ENCODE data around the gene SFT2D1.
"Not testable (repeated sequence)": the region's sequence is repeated elsewhere in the genome, so short reads cannot be mapped to it uniquely, and the experiment has no call there.

SFT2D1 gene

DNA sequence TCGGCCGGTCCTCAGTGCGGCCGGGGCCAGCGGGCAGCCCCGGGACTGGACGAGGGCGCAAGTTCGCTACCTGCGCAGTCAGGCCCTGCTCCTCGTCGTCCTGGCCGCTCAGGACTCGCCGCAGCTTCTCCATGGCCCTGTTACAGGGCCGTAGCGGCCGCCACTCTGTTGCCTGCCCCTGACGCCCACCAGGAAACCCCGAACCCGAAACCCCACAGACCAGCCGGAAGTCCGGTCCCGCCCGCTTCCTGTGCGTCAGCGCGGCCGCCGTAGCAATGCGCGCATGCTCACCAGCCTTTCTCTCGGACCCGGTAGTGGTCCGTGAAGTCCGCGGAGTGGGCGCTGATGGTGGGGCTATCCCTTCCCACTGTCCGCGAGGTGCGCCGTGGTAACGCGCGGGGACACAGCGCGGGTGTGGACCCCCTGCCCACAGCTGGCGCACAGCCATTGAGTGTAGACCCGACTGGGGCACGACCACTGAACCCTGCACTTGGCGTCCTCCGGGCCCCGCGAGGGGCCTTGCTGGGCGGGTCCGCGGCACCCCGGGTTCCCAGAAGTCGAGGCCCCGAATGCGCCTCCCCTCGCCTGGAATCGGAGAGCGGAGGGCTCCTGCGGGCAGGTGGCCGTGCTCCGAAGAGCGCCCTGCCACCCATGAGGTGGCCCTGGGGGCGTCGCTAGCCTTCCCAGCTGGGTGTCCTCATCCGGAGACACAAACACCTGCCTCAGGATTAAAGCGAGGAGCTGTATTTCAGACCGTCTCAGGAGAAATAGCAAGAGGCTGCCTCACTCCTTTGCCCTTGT is at the start of gene SFT2D1:
SFT2D1 (minus strand) TSS at position 197 of the 801 bp plus-strand sequence; CDS start at position 133, 64 bp downstream.
- ATAC-seq: peak; percentile 87

DNA sequence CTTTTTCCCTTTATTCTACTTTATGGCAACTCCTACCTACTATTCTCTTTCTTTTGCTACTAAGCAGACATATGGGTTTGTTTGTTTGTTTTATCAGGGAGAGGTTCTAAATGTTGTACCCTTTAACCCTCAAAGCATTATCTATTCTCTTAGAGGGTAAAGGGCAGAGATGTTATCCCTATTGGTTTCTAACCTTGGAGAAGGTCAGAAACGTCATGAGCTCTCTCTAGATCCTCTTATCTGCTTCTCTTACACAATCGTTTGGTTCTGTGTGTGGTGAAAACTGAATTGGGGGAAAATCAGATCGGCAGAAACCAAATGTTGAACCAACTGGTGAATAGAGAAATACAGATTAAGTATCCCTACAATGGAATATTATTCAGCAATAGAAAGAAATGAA is 46.8 kb upstream of the SFT2D1 start:
- DNase-seq: no peak
- ATAC-seq: no peak

More for the DNA sequence above, at the start of gene SFT2D1:
- peak; percentile 90 for DNase-seq

DNA sequence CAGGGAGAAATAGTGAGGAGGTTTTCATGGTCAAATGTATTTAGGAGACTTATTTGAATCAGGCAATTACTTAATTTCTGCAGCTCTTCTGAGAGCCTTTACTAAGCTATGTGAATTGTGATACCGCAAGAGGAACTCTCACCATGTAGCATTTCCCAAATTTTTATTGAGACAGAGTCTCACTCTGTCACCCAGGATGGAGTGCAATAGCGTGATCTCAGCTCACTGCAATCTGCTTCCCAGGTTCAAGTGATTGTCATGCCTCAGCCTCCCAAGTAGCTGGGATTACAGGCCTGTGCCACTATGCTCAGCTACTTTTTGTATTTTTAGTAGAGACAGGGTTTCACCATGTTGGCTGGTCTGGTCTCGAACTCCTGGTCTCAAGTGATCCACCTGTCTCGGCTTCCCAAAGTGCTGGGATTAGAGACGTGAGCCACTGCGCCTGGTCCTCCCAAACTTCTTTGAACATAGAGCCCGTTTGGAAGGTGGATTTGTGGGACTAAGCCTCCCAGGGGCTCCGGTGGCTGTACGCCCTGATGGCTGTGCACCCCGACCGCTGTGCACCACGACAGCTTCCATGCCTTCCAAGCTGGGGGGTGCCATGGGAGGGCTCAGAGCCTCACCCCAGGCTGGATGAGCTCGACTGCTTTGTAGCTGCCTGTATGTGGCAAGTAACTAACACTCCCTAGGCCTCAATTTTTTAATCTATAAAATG is 46.1 kb upstream of the SFT2D1 start:
- DNase-seq (no peak), ATAC-seq (no peak)

DNA sequence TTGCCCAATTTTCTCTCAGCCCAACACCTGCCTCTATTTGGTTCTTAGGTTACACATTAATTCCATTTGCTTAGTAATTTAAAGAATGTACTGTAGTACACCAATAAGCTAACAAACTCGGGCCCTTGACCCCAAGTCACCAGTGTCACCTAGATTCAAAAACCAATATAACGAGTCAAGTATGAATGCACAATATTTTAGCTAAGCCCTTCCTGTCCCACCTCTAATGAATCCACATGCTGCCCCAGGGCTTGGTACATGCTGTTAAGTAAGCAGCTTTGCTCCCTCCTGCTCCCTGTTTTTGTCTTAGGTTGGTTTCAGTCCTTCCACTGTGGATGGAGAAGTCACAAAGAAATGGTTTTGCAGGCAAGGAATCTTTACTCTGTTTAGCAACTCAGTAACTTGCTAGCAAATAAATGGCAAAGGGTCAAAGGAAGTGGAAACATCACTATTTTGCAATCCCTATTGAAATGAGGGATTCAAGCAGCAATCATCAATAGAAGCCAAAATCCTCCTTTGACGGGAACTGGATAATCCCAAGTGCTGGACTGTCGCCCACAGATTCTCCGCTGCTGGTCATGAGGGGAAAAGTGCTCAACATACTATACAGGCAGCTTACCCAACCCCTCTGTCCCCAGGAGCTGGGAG is 45.4 kb upstream of the SFT2D1 start:
- no peak for DNase-seq
- ATAC-seq: no peak

DNA sequence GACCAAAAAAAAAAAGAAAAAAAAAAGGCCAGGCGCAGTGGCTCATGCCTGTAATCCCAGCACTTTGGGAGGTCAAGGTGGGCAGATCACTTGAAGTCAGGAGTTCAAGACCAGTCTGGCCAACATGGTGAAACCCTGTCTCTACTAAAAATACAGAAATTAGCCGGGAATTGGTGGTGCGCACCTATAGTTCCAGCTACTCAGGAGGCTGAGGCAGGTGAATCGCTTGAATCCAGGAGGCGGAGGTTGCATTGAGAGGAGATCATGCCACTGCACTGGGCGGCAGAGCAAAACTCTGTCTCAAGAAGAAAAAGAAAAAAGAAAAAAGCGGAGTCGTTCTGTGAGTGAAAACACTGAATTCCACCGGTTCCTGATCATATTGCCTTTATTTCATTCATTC is 44.8 kb upstream of the SFT2D1 start:
- DNase-seq, ATAC-seq: not testable (repeated sequence)

DNA sequence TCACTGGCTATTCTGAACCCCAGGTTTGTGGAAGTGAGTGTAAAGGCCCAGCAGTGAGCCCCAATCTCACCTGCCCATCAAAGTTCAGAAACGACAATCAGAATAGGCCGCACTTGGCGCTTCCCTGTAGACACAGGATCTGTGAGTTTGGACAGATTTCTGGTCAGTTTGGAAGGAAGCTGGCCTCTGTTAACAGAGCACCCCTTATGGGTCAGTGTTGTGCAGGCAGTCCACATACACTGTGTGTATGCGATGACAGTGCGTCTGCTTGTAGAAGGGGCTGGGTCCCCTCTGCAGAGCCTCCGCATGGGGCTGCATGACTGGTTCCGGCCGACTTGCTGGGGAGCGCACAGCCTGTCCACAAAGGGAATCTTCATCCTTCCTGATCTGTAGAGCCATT is 43.8 kb upstream of the SFT2D1 start:
- ATAC-seq (no peak), DNase-seq (no peak)

DNA sequence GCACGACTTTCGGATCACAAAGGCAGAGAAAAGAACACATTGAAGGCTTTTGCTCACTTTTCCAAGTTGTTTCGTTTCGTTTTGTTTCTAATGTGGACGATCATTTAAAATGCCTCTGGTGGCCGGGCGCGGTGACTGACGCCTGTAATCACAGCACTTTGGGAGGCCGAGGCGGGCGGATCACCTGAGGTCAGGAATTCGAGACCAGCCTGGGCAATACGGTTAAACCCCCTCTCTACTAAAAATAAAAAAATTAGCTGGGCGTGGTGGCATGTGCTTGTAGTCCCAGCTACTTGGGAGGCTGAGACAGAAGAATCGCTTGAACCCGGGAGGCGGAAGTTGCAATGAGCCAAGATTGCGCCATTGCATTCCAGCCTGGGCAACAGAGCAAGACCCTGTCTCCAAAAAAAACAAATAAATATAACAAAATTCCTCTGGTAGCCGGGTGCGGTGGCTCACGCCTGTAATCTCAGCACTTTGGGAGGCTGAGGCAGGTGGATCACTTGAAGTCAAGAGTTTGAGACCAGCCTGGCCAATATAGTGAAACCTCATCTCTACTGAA is 41.5 kb upstream of the SFT2D1 start:
- peak; percentile 47 for DNase-seq
- not testable (repeated sequence) for ATAC-seq

DNA sequence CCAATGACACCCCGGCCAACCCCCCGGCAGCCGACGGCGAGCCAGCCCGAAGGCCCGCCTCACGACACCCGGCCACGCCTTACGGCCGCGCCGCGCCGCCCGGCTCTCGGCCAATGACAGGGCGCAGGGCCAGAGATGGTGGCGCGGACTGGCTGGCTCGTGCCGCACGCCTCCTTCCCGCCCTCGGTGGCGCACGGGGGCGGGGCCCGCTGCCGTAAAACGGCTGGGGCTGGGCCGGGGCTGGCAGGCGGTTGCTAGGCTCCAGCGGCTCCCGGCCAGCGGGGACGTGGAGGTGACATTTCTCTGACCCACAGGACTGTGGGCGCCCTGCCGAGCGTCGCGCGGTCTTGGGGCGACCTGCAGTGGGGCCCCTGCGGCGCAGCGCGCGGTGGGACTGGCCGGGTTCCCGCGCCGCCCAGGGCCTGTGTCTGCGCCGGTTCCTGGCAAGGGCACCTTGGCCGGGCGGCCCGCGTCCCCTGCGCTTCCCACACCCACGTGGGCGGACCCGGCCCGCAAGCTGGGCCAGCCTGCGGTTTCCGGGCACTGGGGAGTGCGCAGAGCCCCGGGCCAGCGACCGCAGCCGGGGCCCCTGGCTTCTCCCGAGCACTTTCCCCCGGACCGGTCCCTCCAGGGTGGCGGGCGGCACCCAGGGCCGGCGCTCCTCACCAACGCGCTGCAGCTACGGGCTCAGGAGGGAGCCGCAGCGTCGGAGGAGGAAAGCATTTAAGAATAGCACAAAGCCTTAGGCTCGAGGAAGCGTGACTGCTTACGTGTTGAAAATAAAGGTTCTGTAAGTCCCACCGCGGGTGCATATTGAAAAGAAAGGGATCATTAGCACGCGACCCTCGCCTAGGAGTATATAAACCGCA is 40.8 kb upstream of the SFT2D1 start, which contains the start of gene MPC1:
MPC1 (minus strand) TSS at position 8 of the 869 bp plus-strand sequence. CDS start 64 bp downstream, outside the sequence.
- peak; percentile 96 for DNase-seq
- peak; percentile 97 for ATAC-seq

DNA sequence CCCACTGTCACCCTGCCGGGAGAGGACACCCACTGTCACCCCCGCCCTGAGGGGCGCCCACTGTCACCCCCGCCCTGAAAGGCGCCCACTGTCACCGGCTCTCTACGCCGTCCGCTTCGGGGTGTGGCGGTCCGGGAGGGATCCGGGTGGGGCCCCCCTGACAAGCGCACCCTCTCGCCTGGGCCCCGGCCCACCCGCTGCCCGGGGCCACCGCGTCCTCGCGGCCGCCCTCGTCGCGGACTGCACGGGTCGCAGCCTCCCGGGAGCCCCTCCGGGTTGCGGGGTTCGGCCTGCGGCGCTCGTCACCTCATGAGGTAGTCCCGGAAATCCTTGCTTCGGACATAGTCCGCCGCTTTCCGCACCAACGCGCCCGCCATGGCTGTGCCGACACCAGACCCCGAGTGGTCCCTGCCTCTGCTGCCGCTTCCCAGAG is 40.2 kb upstream of the SFT2D1 start:
- peak; percentile 0 for ATAC-seq
- DNase-seq: no peak

DNA sequence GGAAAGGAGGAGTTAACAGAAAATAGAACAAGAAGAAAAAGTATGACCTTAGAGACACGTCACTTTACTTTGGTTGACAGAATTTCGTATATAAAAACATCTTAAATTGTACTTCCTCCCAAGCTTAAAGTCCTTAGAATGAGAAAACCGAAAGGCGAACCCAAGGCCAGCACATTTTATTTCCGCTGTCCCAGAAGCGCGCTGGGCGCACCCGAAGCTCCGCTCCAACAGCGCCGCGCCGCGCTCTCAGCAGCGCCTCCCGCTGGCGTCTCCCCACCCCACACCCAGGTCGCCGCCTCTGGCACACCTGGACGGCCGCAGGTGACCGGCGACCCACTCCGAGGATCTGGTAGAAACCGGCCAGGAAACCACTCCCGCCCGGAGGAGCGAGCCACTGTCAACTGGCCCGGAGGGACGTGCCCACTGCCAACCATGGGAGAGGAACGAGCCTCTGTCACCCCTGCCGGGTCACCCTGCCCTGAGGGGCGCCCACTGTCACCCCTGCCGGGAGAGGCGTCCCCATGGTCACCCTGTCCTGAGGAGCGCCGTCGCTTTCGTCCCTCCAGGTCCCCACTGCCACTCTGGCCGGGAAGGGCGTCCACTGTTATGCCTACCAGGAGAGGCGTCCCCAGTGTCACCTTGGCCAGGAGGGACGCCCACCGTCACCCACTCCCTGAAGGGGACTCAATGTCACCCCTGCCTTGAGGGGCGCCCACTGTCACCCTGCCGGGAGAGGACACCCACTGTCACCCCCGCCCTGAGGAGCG is 39.6 kb upstream of the SFT2D1 start:
- peak; percentile 25 for ATAC-seq

DNA sequence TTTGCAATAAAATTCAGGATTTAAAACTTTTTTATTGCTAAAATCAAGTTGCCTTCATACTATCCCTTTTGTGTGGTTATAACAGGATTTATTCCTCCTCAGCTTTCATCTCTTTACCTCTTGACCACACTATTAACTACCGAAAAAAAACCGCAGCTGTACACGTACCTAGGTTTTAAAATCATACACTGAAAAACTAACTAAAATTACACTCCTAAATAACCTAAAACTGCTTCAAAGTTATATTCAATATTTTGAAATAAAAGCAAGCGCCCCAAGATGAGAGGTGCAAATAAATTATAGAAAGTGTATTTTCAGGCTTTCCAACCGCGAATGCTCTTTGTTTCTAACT is 39.0 kb upstream of the SFT2D1 start:
- no peak for ATAC-seq
- no peak for DNase-seq

More for the DNA sequence above, 39.6 kb upstream of the SFT2D1 start:
- peak; percentile 82 for DNase-seq

DNA sequence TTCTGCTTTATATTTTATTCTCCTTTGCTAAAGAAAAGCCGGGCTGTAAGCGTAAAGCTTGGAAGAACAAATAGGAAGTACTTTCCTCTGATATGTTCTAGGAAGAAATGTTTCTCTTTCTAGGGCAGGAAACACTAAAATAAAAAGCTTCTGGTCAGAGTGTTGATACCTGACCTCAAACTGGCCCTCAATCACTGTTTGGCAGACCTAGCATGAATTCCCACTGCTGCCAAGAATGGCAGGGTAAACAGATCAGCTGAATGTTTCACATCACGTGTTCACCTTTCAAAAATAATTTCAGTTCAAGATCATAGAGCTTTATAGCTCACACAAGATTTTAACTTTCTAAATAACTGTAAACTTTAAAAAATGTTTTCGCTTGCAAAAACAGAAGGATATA is 37.5 kb upstream of the SFT2D1 start:
- no peak for ATAC-seq
- DNase-seq: no peak

DNA sequence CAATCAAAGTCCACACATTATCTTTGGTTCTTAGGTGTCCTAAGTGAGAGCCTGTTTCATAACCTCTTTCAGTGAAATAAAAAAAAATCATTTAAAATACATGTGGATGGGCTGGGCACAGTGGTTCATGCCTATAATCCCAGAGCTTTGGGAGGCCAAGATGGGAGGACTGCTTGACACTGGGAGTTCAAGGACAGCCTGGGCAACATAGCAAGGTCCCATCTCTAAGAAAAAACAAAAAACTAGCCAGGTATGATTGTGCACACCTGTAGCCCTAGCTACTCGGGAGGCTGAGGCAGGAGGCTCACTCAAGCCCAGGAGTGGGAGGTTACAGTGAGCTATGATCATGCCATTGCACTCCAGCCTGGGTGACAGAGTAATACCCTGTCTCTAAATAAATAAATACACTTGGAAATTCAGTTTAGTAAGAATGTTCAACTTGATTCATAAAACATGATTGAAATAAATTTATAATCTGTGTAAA is 36.8 kb upstream of the SFT2D1 start:
- DNase-seq: no peak
- no peak for ATAC-seq

DNA sequence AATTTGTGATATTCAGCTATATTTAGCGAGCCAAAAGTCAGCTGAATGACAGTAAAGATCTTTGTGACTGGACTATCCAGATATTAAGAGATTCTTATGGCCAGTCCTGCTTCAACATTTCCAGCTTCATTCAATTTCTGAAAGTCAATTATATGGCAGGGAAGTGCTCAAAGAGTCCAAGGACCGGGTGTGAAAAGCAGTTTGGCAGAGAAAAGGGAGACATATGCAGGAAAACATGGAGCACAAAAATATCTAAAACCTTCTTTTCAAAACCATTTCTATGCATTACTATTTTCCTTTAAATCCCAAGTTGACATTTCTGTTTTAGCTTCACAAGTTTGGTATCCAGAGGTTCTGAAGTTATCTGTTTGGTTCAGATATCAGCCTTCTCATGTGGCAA is 35.4 kb upstream of the SFT2D1 start:
- DNase-seq (no peak), ATAC-seq (no peak)

DNA sequence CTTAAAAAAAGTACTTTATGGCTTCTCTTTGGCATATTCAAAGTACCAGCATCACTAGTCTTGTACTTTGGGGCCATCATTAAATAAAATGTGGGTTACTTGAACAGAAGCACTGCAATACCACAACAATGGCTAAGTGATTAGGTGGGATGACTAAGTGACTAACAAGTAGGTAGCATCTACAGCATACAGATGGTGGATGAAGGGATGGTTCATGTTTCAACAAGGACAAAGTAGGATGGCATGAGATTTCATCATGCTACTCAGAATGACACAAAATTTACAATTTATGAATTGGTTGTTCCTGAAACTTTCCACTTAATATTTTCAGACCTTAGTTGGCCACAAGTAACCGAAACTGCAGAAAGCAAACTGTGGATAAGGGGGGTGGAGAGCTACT is 32.7 kb upstream of the SFT2D1 start:
- ATAC-seq (peak; percentile 49), DNase-seq (no peak)

DNA sequence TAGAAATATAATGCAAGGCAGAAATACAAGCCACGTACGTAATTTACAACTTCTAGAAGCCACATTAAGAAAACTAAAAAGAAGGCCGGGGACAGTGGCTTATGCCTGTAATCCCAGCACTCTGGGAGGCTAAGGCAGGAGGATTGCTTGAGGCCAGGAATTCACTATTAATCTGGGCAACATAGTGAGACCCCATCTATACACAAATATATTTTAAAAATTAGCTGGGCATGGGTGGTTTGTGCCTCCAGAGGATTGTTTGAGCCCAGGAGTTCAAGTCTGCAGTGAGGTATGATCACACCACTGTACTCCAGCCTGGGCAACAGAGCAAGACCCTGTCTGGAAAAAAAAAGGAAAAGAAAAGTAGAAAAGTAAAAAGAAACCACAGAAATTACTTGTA is 28.1 kb upstream of the SFT2D1 start:
- DNase-seq (no peak), ATAC-seq (no peak)

DNA sequence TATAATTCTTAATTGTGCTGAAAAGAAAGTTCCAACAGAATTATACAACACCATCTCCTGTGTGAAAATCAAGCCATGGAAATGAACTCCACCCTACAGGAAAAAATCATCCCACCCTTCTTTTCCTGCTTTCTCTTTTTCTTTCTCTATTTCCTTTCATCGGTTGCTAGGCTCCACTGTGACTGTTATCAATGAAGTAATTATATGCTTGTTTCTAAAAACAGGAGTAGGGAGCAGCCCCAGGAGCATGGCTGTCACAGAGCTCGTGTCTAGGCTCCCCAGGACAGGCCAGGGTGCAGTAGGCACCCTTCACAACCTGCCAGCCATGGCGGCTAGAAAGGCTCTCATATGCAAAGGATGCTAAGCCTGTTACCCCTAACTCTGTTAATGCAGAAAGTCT is 27.4 kb upstream of the SFT2D1 start:
- ATAC-seq (no peak), DNase-seq (no peak)

DNA sequence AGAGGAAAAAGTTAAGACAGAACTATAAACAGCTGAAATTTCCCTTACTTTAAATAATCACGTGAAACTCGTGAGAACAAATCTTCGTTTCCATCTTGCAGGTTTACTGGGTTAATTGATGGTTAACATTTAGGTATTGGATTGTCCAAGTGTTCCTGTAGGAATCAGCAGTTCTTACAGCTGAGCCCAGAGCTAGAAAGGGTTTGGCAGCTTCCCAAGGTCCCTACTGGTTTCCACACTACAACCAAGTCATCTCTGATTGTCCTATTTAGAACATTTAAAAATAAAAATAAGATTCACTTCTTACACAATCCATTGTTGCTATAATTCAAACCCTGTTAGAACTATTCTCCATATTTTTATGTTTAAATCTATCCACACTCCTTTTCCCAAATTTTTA is 24.6 kb upstream of the SFT2D1 start:
- ATAC-seq: no peak
- DNase-seq: no peak

DNA sequence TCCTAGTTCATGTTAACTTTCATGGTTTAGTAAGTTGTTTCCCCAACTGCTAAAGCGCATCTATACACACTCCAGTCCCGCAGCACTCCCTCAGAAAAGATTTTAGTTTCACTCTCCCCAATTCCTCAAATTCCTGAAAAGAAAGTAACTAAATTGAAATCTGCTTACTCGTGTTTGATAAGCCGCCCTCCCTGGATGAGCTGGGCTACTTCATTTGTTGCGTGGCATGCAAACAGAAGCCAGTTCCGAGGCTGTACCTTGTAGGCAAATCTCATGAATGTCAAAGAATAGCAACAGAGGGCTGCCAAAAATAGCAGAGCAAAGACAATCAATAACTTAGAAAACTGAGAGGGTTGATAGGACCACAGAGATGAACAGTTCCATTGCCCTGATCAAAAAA is 23.5 kb upstream of the SFT2D1 start:
- no peak for ATAC-seq

DNA sequence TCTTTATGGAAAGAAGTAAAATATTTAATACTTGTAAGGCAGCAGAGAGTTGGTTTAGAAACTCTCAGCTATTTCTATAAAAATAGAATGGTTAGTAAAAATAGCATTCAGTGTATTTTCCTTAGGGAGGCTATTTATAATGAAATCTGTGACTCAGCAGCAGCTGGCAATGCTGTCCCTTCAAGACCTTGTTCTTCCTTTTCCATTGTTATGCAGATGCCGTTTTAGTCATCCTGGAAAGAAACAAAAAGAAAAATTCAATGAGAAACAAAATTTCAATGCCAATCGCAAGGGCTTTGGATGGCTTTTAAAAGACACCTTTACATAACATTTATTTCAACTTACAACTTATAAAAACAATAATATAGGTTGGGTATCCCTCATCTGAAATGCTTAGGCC is 22.9 kb upstream of the SFT2D1 start:
- ATAC-seq (no peak), DNase-seq (no peak)

More for the DNA sequence above, 23.5 kb upstream of the SFT2D1 start:
- DNase-seq: no peak

DNA sequence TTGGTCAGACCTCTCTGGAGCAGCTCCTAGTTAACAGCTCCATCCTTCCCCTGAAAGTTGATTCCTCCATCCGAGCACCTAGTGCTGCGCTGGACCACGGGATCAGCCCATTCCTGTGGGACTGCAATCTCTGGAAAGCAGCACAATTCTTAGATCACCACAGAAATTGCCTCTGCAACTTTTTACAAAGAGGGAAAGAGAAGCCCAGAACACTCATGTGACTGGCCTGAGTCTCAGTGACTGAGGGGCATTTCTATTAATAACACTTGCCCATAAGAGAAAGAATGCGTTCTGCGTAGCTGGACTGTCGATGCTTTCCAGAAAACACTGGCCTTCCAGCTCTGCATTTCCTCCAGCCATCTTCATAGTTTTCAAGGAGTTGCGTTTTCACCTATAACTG is 22.1 kb upstream of the SFT2D1 start:
- no peak for DNase-seq

More for the DNA sequence above, 22.1 kb upstream of the SFT2D1 start:
- ATAC-seq: no peak

All from stimulated activated naive CD8-positive, alpha-beta T cell treated with anti-CD3 and anti-CD28 coated beads, Interleukin-15, Interleukin-2, amounts not matched to agents 100 U/mL and 50 U/mL, for 24 hours (primary cell).